Activated T-helper 1 cell treated with anti-CD3 and anti-CD28 coated beads, Interleukin-2, amount 50 U/mL, for 16 hours (primary cell): ENCODE measurements around the gene CPS1.

Experiments
- DNase-seq, 2 donors: peaks; one replicate each; pipeline ENCODE4 v3.0.0-alpha.2; 2020; ENCODE audit warnings: low read depth in 1 of 2, low spot score in 1 of 2

CPS1 gene

GRCh38 chr2:210604666-210605065 lies 48.3 kb downstream of the CPS1 start:
- DNase-seq = no peak

GRCh38 chr2:210606001-210606400 lies 49.6 kb downstream of the CPS1 start:
- no peak for DNase-seq

- DNase-seq = no peak
These were observed 55.1 kb downstream of the CPS1 start for GRCh38 chr2:210611466-210611865.

GRCh38 chr2:210616074-210616473 lies 59.7 kb downstream of the CPS1 start:
- DNase-seq = no peak

GRCh38 chr2:210617318-210617717 lies 60.9 kb downstream of the CPS1 start:
- no peak for DNase-seq

GRCh38 chr2:210617732-210618330 lies 61.4 kb downstream of the CPS1 start:
- no peak for DNase-seq

GRCh38 chr2:210620456-210620855 lies 64.1 kb downstream of the CPS1 start:
- DNase-seq = no peak

GRCh38 chr2:210623506-210623905 lies 67.1 kb downstream of the CPS1 start:
- DNase-seq = no peak

GRCh38 chr2:210626849-210627248 lies 70.5 kb downstream of the CPS1 start:
- DNase-seq = no peak

GRCh38 chr2:210630873-210631560 lies 74.6 kb downstream of the CPS1 start:
- DNase-seq = no peak

GRCh38 chr2:210633699-210634098 lies 77.3 kb downstream of the CPS1 start:
- no peak for DNase-seq

GRCh38 chr2:210635257-210635656 lies 78.9 kb downstream of the CPS1 start:
- DNase-seq = no peak

GRCh38 chr2:210642333-210642732 lies 85.9 kb downstream of the CPS1 start:
- DNase-seq = no peak

- no peak for DNase-seq
These were observed 90.8 kb downstream of the CPS1 start for GRCh38 chr2:210647151-210647550.

GRCh38 chr2:210654091-210654490 lies 97.7 kb downstream of the CPS1 start:
- no peak for DNase-seq

GRCh38 chr2:210655229-210655975 lies 99.0 kb downstream of the CPS1 start:
- DNase-seq = no peak

GRCh38 chr2:210657874-210658273 lies 101.5 kb downstream of the CPS1 start:
- no peak for DNase-seq

GRCh38 chr2:210660751-210661150 lies 104.4 kb downstream of the CPS1 start:
- DNase-seq = no peak

- DNase-seq = no peak
These were observed 106.2 kb downstream of the CPS1 start for GRCh38 chr2:210662560-210662959.

- DNase-seq = no peak
These were observed 107.3 kb downstream of the CPS1 start for GRCh38 chr2:210663631-210664089.

- no peak for DNase-seq
These were observed 111.3 kb downstream of the CPS1 start for GRCh38 chr2:210667711-210668110.

GRCh38 chr2:210671065-210671464 lies 114.7 kb downstream of the CPS1 start:
- DNase-seq = no peak
